SK-N-SH treated with all-trans-retinoic acid at 6 μM for 48 hours (cell line): ENCODE data around the gene SEPHS2.

Experiments used
- ATAC-seq: fragments of 200-7000 bp; cut with Tn5 transposase; 3 replicates; pipeline ENCODE4 v1.9.1; 2020; ENCODE audit warnings: mild to moderate bottlenecking, moderate library complexity
- ARNTL ChIP-seq: fragments of 450-650 bp; formaldehyde crosslinking; IDR thresholded peaks from 2 replicates; pipeline ENCODE4 v1.5.0; 2020; ENCODE audit warnings: low read depth, mild to moderate bottlenecking, moderate library complexity, borderline replicate concordance
- CREB5 ChIP-seq: fragments of 250-450 bp; sonication (Bioruptor Pico); IDR thresholded peaks from 2 replicates; pipeline ENCODE4 v1.5.1; 2020; ENCODE audit warnings: low read depth, mild to moderate bottlenecking, moderate library complexity
- CSDC2 ChIP-seq: fragments of 250-450 bp; sonication (Bioruptor Pico); IDR thresholded peaks from 2 replicates; pipeline ENCODE4 v1.5.0; 2020; ENCODE audit warnings: mild to moderate bottlenecking, moderate library complexity
- CSRNP3 ChIP-seq: fragments of 250-450 bp; sonication (Bioruptor Pico); IDR thresholded peaks from 2 replicates; pipeline ENCODE4 v1.5.1; 2021; ENCODE audit warnings: mild to moderate bottlenecking, moderate library complexity
- ESRRG ChIP-seq: fragments of 250-450 bp; sonication (Bioruptor Pico); IDR thresholded peaks from 2 replicates; pipeline ENCODE4 v1.6.1; 2021; ENCODE audit warnings: mild to moderate bottlenecking
- GLIS3 ChIP-seq: fragments of 250-450 bp; sonication (Bioruptor Pico); IDR thresholded peaks from 2 replicates; pipeline ENCODE4 v1.5.0; 2020; ENCODE audit warnings: mild to moderate bottlenecking, moderate library complexity
- ISL1 ChIP-seq: fragments of 250-450 bp; sonication (Bioruptor Pico); IDR thresholded peaks from 2 replicates; pipeline ENCODE4 v2.1.2; 2022; ENCODE audit warnings: mild to moderate bottlenecking, moderate library complexity
- PATZ1 ChIP-seq: fragments of 250-450 bp; sonication (Bioruptor Pico); IDR thresholded peaks from 2 replicates; pipeline ENCODE4 v1.8.0; 2020; ENCODE audit warnings: mild to moderate bottlenecking, moderate library complexity, borderline replicate concordance
- POU6F1 ChIP-seq: fragments of 250-450 bp; sonication (Bioruptor Pico); IDR thresholded peaks from 2 replicates; pipeline ENCODE4 v1.8.0; 2021; ENCODE audit warnings: low read depth, mild to moderate bottlenecking, moderate library complexity, borderline replicate concordance
- PPARA ChIP-seq: fragments of 250-450 bp; sonication (Bioruptor Pico); IDR thresholded peaks from 2 replicates; pipeline ENCODE4 v1.5.0; 2020; ENCODE audit warnings: mild to moderate bottlenecking, borderline replicate concordance
- RARB ChIP-seq: fragments of 250-450 bp; sonication (Bioruptor Pico); IDR thresholded peaks from 2 replicates; pipeline ENCODE4 v1.8.0; 2021; ENCODE audit warnings: mild to moderate bottlenecking, moderate library complexity
- SNAI2 ChIP-seq: fragments of 250-450 bp; sonication (Bioruptor Pico); IDR thresholded peaks from 2 replicates; pipeline ENCODE4 v1.5.0; 2020; ENCODE audit warnings: mild to moderate bottlenecking, moderate library complexity
- TCF4 ChIP-seq: fragments of 250-450 bp; sonication (Bioruptor Pico); IDR thresholded peaks from 2 replicates; pipeline ENCODE4 v1.8.0; 2021; ENCODE audit warnings: mild to moderate bottlenecking, moderate library complexity, borderline replicate concordance
- TOX ChIP-seq: fragments of 250-450 bp; sonication (Bioruptor Pico); IDR thresholded peaks from 2 replicates; pipeline ENCODE4 v1.8.0; 2021; ENCODE audit warnings: mild to moderate bottlenecking, moderate library complexity, borderline replicate concordance
- TSHZ2 ChIP-seq: fragments of 250-450 bp; sonication (Bioruptor Pico); IDR thresholded peaks from 2 replicates; pipeline ENCODE4 v1.5.0; 2020; ENCODE audit warnings: mild to moderate bottlenecking, moderate library complexity
- ZFP3 ChIP-seq: fragments of 250-450 bp; sonication (Bioruptor Pico); IDR thresholded peaks from 2 replicates; pipeline ENCODE4 v1.5.0; 2020; ENCODE audit warnings: mild to moderate bottlenecking, moderate library complexity
- ZFP30 ChIP-seq: fragments of 450-650 bp; formaldehyde crosslinking; IDR thresholded peaks from 2 replicates; pipeline ENCODE4 v1.5.0; 2022; ENCODE audit warnings: mild to moderate bottlenecking, moderate library complexity
- ZNF565 ChIP-seq: fragments of 450-650 bp; formaldehyde crosslinking; conservative IDR thresholded peaks from 2 replicates; pipeline ENCODE4 v1.5.0; 2020; ENCODE audit warnings: low read depth, mild to moderate bottlenecking, moderate library complexity
- ZNF70 ChIP-seq: fragments of 450-650 bp; formaldehyde crosslinking; IDR thresholded peaks from 2 replicates; pipeline ENCODE4 v1.5.0; 2020; ENCODE audit warnings: mild to moderate bottlenecking, moderate library complexity
- ZNF8 ChIP-seq: fragments of 450-650 bp; formaldehyde crosslinking; IDR thresholded peaks from 2 replicates; pipeline ENCODE4 v1.5.0; 2020; ENCODE audit warnings: mild to moderate bottlenecking, moderate library complexity

The SEPHS2 gene

GRCh38 chr16:30458561-30459394 lies 13.1 kb upstream of the SEPHS2 start:
- TF ChIP-seq ZFP30 (CRISPR knock-in tag) (no peak), ZFP3 (no peak), ESRRG (CRISPR knock-in tag) (no peak), ARNTL (CRISPR knock-in tag) (no peak), PATZ1 (CRISPR knock-in tag) (no peak)
- ATAC-seq: no peak

- TF ChIP-seq GLIS3: no peak
- no peak for TF ChIP-seq TCF4 (CRISPR knock-in tag)
- no peak for TF ChIP-seq PPARA (CRISPR knock-in tag)
- no peak for TF ChIP-seq POU6F1 (CRISPR knock-in tag)
- no peak for TF ChIP-seq CSDC2 (CRISPR knock-in tag)
- no peak for TF ChIP-seq ZFP3
- no peak for TF ChIP-seq CREB5 (CRISPR knock-in tag)
- no peak for TF ChIP-seq TOX (CRISPR knock-in tag)
- no peak for TF ChIP-seq ISL1 (CRISPR knock-in tag)
- TF ChIP-seq ZNF70 (CRISPR knock-in tag): no peak
- no peak for TF ChIP-seq ZNF8 (CRISPR knock-in tag)
- TF ChIP-seq CSRNP3: no peak
- TF ChIP-seq ZNF565: no peak
- TF ChIP-seq ESRRG (CRISPR knock-in tag): no peak
- no peak for TF ChIP-seq RARB
- ATAC-seq: no peak
These were observed 12.3 kb upstream of the SEPHS2 start for GRCh38 chr16:30457743-30458560.

- no peak for TF ChIP-seq SNAI2 (CRISPR knock-in tag)
- no peak for TF ChIP-seq RARB
- TF ChIP-seq TSHZ2: no peak
- no peak for TF ChIP-seq CSRNP3
- TF ChIP-seq, all 23 proteins: peak for 0
- no peak for ATAC-seq
These were observed 11.6 kb upstream of the SEPHS2 start for GRCh38 chr16:30457256-30457655.
